ENCODE data around the gene DRG1. TPM values are rescaled to one million over a fixed set of nuclear protein-coding genes. Genes with fewer than 3 reads are reported as not detected.
"Not testable (repeated sequence)": the region's sequence is repeated elsewhere in the genome, so short reads cannot be mapped to it uniquely, and the experiment has no call there.

The DRG1 gene
- total and polyA plus RNA-seq, 4 donors = 39.6 to 47.1 (median 41.9) TPM

DNA sequence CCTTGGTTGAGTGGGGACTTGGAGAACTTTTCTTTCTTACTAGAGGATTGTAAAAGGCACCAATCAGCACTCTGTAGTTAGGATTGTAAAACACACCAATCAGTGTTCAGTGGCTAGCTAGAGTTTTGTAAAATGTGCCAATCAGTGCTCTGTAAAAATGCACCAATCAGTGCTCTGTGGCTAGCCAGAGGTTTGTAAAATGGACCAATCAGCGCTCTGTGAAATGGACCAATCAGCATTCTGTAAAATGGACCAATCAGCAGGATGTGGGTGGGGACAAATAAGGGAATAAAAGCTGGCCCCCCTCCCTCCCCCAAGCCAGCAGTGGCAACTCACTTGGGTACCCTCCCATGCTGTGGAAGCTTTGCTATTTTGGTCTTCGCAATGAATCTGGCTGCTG is 5.5 kb upstream of the DRG1 start:
- peaks cover 0 to 13% (median 0%) of the 10 kb centered on the region in 5 donors for H3K4me1 ChIP-seq (ENCODE audit: control insufficient read depth in 5 of 5, insufficient read depth in 5 of 5, low read length in 5 of 5)
- DNase-seq (no peak), ATAC-seq (ENCODE audit: insufficient read depth, low FRiP score) (no peak)
- H3K9me3 ChIP-seq (ENCODE audit: control insufficient read depth in 4 of 4, insufficient read depth in 3 of 4, low read length in 3 of 4) = peaks cover 0 to 2% (median 0%) of the 10 kb centered on the region in 4 donors
- WGBS, 2 donors = 96 to 99% methylated on average over 2 of the region's 2 CpGs
- H3K4me3 ChIP-seq = no peak overlapping the region
- no peaks in the 10 kb centered on the region for H3K27me3 ChIP-seq (ENCODE audit: control insufficient read depth in 3 of 3, insufficient read depth in 3 of 3, low read length in 2 of 3)
- H3K36me3 ChIP-seq (ENCODE audit: control insufficient read depth in 4 of 4, insufficient read depth in 4 of 4, low read length in 4 of 4) = no peaks in the 10 kb centered on the region
- H3K9ac ChIP-seq (ENCODE audit: insufficient read depth in 1 of 2, low read length in 2 of 2) = no peak overlapping the region
- H3K27ac ChIP-seq (ENCODE audit: low read depth in 1 of 2, low read length in 1 of 2) = no peak overlapping the region
- TF ChIP-seq, protein P1, sequence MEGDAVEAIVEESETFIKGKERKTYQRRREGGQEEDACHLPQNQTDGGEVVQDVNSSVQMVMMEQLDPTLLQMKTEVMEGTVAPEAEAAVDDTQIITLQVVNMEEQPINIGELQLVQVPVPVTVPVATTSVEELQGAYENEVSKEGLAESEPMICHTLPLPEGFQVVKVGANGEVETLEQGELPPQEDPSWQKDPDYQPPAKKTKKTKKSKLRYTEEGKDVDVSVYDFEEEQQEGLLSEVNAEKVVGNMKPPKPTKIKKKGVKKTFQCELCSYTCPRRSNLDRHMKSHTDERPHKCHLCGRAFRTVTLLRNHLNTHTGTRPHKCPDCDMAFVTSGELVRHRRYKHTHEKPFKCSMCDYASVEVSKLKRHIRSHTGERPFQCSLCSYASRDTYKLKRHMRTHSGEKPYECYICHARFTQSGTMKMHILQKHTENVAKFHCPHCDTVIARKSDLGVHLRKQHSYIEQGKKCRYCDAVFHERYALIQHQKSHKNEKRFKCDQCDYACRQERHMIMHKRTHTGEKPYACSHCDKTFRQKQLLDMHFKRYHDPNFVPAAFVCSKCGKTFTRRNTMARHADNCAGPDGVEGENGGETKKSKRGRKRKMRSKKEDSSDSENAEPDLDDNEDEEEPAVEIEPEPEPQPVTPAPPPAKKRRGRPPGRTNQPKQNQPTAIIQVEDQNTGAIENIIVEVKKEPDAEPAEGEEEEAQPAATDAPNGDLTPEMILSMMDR (IDR thresholded peaks at IDR 0.05; ENCODE audit: control extremely low read depth, extremely low read depth) = no peak

DNA sequence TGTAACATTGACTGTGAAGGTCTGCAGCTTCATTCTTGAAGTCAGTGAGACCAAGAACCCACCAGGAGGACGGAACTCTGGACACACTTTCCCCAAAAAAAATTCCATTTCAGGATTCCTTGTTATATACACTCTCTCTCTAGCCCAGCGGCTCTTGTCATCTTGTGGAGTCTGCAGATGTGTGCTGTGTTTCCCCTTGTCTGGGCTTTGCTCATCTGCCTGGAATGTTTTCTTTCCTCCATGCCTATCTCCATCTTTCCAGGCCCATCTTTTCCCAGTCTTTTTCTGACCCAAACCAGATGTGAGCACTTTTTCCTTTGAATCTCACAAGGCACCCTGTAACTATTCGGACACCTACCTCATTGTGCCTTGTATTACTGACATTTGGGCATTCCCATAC is 5.1 kb upstream of the DRG1 start:
- ATAC-seq (ENCODE audit: insufficient read depth, low FRiP score) = no peak
- DNase-seq = no peak
- TF ChIP-seq, protein P1 (IDR thresholded peaks at IDR 0.05; ENCODE audit: control extremely low read depth, extremely low read depth) = no peak
- no peak overlapping the region for H3K9ac ChIP-seq (ENCODE audit: insufficient read depth in 1 of 2, low read length in 2 of 2)
- no peaks in the 10 kb centered on the region for H3K36me3 ChIP-seq (ENCODE audit: control insufficient read depth in 4 of 4, insufficient read depth in 4 of 4, low read length in 4 of 4)
- H3K27ac ChIP-seq (ENCODE audit: low read depth in 1 of 2, low read length in 1 of 2) = no peak overlapping the region
- no peaks in the 10 kb centered on the region for H3K27me3 ChIP-seq (ENCODE audit: control insufficient read depth in 3 of 3, insufficient read depth in 3 of 3, low read length in 2 of 3)
- H3K4me1 ChIP-seq (ENCODE audit: control insufficient read depth in 5 of 5, insufficient read depth in 5 of 5, low read length in 5 of 5) = peaks cover 0 to 16% (median 0%) of the 10 kb centered on the region in 5 donors
- no peak overlapping the region for H3K4me3 ChIP-seq
- H3K9me3 ChIP-seq (ENCODE audit: control insufficient read depth in 4 of 4, insufficient read depth in 3 of 4, low read length in 3 of 4) = peaks cover 0 to 2% (median 0%) of the 10 kb centered on the region in 4 donors
- 83 to 86% methylated on average over 3 of the region's 3 CpGs for WGBS, 2 donors

DNA sequence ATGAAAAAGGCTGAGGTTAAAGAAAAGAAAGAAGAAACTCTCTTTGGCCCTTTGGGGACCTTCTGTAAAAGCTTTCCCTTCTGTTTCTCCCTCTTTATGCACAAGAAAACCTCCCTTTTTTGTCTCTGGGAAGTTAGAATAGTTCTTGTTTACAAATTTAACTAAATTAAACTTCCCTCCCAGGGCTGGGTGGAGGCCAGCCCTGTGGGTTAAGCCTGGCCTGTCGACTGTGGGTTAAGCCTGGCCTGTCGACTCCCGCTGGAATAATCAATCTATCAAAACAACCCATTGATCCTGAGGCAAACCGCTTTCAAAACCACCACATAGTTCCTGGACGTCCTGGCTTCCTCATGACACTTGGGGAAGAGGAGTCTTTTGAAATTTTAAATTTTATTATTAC is 1.2 kb upstream of the DRG1 start:
- H3K36me3 ChIP-seq (ENCODE audit: control insufficient read depth in 4 of 4, insufficient read depth in 4 of 4, low read length in 4 of 4) = peaks cover 3 to 6% (median 5%) of the 10 kb centered on the region in 4 donors
- no peak overlapping the region for H3K9ac ChIP-seq (ENCODE audit: insufficient read depth in 1 of 2, low read length in 2 of 2)
- no peak overlapping the region for H3K4me3 ChIP-seq
- 58 to 63% methylated on average over 5 of the region's 5 CpGs for WGBS, 2 donors
- H3K9me3 ChIP-seq (ENCODE audit: control insufficient read depth in 4 of 4, insufficient read depth in 3 of 4, low read length in 3 of 4) = peaks cover 0 to 2% (median 0%) of the 10 kb centered on the region in 4 donors
- DNase-seq (peak in 2 of 3 donors; percentile 44 to 61), ATAC-seq (ENCODE audit: insufficient read depth, low FRiP score) (no peak)
- no peaks in the 10 kb centered on the region for H3K27me3 ChIP-seq (ENCODE audit: control insufficient read depth in 3 of 3, insufficient read depth in 3 of 3, low read length in 2 of 3)
- TF ChIP-seq, protein P1 (IDR thresholded peaks at IDR 0.05; ENCODE audit: control extremely low read depth, extremely low read depth) = no peak
- H3K27ac ChIP-seq (ENCODE audit: low read depth in 1 of 2, low read length in 1 of 2) = no peak overlapping the region
- H3K4me1 ChIP-seq (ENCODE audit: control insufficient read depth in 5 of 5, insufficient read depth in 5 of 5, low read length in 5 of 5) = peaks cover 0 to 24% (median 4%) of the 10 kb centered on the region in 5 donors

DNA sequence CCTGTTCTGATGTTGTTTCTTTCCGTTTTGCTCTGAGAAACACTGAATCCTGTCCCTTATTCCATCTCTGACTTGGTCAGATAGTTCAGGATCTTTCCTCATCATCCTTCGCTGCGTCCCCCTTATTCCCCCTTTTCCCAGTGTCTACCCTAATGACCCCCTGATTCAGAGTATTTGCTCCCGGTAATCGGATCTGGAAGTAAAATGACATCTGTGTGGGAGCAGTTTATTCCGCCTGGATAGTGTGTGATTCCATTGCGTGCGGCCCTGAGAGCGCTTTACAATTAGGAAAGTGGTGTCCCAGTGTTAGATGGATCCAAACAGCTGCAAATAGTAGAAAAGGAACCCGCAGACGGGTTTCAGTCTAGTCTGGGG is 606 bp downstream of the DRG1 start:
- Histone ChIP-seq H3K27ac (ENCODE audit: low read depth in 1 of 2, low read length in 1 of 2) (peak overlapping the region; percentile 86 to 95), H3K9ac (ENCODE audit: insufficient read depth in 1 of 2, low read length in 2 of 2) (peak overlapping the region; percentile 91 to 93), H3K9me3 (ENCODE audit: control insufficient read depth in 4 of 4, insufficient read depth in 3 of 4, low read length in 3 of 4) (no peaks in the 10 kb centered on the region), H3K27me3 (ENCODE audit: control insufficient read depth in 3 of 3, insufficient read depth in 3 of 3, low read length in 2 of 3) (no peaks in the 10 kb centered on the region), H3K36me3 (ENCODE audit: control insufficient read depth in 4 of 4, insufficient read depth in 4 of 4, low read length in 4 of 4) (peaks cover 5 to 16% (median 8%) of the 10 kb centered on the region in 4 donors), H3K4me3 (peak overlapping the region; percentile 88), H3K4me1 (ENCODE audit: control insufficient read depth in 5 of 5, insufficient read depth in 5 of 5, low read length in 5 of 5) (peaks cover 0 to 24% (median 4%) of the 10 kb centered on the region in 5 donors)
- ATAC-seq (ENCODE audit: insufficient read depth, low FRiP score) = no peak
- DNase-seq = peak in 2 of 3 donors; percentile 38
- TF ChIP-seq, protein P1 (IDR thresholded peaks at IDR 0.05; ENCODE audit: control extremely low read depth, extremely low read depth) = no peak
- 2 to 4% methylated on average over 11 of the region's 11 CpGs for WGBS, 2 donors

DNA sequence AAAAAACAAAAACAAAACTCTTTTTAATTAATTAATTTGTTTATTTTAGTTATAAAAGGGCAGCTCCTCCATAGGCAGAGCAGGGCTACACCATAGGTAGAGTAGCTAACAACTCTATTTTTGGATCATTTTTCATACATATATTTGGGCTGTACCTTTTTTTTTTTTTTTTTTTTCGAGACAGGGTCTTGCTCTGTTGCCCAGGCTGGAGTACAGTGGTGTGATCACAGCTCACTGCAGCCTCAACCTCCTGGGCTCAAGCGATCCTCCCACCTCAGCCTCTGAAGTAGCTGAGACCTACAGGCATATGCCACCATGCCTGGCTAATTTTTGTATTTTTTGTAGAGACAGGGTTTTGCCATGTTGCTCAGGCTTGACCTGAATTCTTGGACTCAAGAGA is 2.9 kb downstream of the DRG1 start:
- H3K36me3 ChIP-seq (ENCODE audit: control insufficient read depth in 4 of 4, insufficient read depth in 4 of 4, low read length in 4 of 4) = peaks cover 13 to 26% (median 18%) of the 10 kb centered on the region in 4 donors
- not testable (repeated sequence) for ATAC-seq (ENCODE audit: insufficient read depth, low FRiP score); H3K4me3 ChIP-seq

More for the DNA sequence above, 2.9 kb downstream of the DRG1 start:
- 92 to 100% methylated on average over 2 of the region's 2 CpGs for WGBS, 2 donors
- H3K27me3 ChIP-seq (ENCODE audit: control insufficient read depth in 3 of 3, insufficient read depth in 3 of 3, low read length in 2 of 3); H3K9me3 ChIP-seq (ENCODE audit: control insufficient read depth in 4 of 4, insufficient read depth in 3 of 4, low read length in 3 of 4); H3K9ac ChIP-seq (ENCODE audit: insufficient read depth in 1 of 2, low read length in 2 of 2); H3K27ac ChIP-seq (ENCODE audit: low read depth in 1 of 2, low read length in 1 of 2); DNase-seq: not testable (repeated sequence)
- H3K4me1 ChIP-seq (ENCODE audit: control insufficient read depth in 5 of 5, insufficient read depth in 5 of 5, low read length in 5 of 5) = peaks cover 0 to 24% (median 4%) of the 10 kb centered on the region in 5 donors

Measured in lung (tissue), 12 donors.